ENCODE results near the gene ALDH3B1.
"Not testable (repeated sequence)": the region's sequence is repeated elsewhere in the genome, so short reads cannot be mapped to it uniquely, and the experiment has no call there.

The ALDH3B1 gene

DNA sequence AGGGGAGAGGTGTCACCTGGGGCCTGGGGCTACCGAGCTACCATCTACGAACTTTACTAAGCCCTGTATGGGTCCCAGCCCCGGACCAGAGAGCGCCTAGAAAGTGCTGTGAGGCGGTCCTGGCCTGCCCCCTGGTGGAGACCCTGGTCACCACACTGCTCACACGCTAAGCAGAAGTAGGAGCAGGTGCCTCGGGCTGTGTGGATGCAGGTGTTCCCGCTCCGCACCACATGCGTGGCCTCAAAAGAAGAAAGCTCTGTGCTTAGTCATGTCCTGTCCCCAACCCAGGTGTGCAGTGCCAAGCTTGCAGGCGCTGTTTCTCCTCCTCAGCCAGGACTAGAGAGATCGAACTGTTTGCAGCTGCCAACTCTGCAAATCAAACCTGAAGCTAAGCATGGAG lies 16.3 kb upstream of the ALDH3B1 start:
- ATAC-seq (replicated peaks) = peak in 1 of 2 donors; percentile 45
- H3K9me3 Mint-ChIP-seq, H3K27me3 Mint-ChIP-seq, H3K4me3 Mint-ChIP-seq: not testable (repeated sequence)
- DNase-seq = peak; percentile 52
- peaks cover 44 to 47% of the 10 kb centered on the region in 2 donors for H3K36me3 Mint-ChIP-seq
- H3K27ac Mint-ChIP-seq = peak overlapping the region; percentile 75
- H3K4me1 Mint-ChIP-seq = peaks cover 34 to 62% of the 10 kb centered on the region in 2 donors

DNA sequence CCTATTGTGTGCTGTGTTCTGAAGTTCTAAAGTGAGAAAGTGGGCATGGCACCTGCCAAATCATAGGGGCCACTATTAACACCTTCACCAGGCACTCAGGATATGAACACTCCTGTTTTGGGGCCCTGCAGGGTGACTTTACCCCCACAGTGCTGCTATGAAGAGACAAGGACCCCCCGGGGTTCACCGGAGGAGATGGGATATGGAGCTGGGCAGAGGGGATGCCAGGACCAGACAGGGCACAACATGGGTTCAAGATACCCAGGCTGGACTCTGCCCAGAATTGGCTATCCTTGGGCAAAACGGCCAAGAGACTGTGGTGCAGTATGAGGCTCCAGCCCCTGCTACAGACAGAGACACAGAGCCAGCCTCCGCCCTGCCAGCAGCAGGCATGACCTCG lies 15.7 kb upstream of the ALDH3B1 start:
- not testable (repeated sequence) for DNase-seq; H3K4me3 Mint-ChIP-seq; H3K27me3 Mint-ChIP-seq; ATAC-seq (replicated peaks); H3K9me3 Mint-ChIP-seq
- Mint-ChIP-seq H3K36me3 (peaks cover 45 to 48% of the 10 kb centered on the region in 2 donors), H3K27ac (peak overlapping the region; percentile 75), H3K4me1 (peaks cover 35 to 68% of the 10 kb centered on the region in 2 donors)

DNA sequence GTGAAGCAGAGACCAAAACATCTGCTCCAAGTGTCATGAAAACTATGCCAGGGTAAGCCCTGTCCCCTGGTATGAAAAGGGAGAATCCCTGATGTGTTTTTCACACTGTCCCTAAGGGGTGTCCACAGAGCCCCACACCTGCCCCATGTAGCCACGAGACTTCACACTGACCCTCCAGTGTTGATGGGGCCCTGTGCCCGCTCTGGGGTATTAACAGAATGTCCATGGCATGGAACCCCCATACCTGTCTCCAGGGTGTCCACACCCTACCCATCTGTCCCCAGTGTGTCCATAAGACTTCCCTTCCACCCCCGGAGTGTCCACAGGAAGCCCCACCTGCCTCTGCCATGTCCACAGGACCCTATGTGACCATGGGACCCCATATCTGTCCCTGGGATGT lies 15.0 kb upstream of the ALDH3B1 start:
- not testable (repeated sequence) for H3K9me3 Mint-ChIP-seq; H3K4me3 Mint-ChIP-seq; ATAC-seq (replicated peaks); DNase-seq; H3K27ac Mint-ChIP-seq; H3K27me3 Mint-ChIP-seq
- Mint-ChIP-seq H3K4me1 (peaks cover 40 to 71% of the 10 kb centered on the region in 2 donors), H3K36me3 (peaks cover 43% of the 10 kb centered on the region in 2 donors)

DNA sequence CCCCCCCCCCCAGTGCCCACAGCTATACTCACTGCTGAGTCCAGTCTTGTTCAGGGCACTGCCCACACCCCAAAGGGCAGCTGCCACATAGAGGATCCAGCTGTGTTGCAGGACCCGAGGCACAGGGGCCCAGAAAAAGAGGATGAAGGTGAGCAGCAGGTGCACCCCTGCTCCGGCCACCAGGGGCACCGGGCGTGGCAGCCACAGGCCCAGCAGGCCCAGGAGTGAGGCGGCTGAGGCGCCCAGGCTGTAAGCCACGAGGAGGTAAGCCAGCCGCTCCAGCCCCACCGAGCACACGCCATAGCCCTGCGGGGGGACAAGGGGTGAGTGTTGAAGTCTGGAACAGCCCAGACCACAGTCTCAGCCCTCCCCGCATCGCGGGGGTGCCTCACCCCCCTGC lies 14.5 kb upstream of the ALDH3B1 start:
- not testable (repeated sequence) for ATAC-seq (replicated peaks); H3K27ac Mint-ChIP-seq; H3K4me3 Mint-ChIP-seq; H3K27me3 Mint-ChIP-seq; H3K9me3 Mint-ChIP-seq; DNase-seq
- peaks cover 40 to 74% of the 10 kb centered on the region in 2 donors for H3K4me1 Mint-ChIP-seq
- peaks cover 43% of the 10 kb centered on the region in 2 donors for H3K36me3 Mint-ChIP-seq

DNA sequence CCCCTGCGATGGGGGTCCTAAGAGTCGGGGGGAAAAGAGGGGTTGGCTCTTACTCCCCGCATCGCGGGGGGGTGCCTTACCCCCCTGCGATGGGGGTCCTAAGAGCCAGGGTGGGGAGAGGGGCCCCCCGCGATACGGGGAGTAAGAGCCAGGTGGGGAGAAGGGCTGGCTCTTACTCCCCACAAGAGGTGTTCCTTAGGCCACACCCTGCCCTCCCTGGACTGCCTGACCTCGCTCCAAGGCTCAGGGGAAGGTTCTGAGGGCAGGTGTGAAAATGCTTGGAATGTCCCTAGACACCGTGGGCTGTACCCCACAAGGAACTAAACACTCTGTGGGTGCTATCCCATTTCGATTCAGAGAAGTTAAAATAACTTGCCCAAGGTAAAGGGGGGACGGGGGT lies 14.1 kb upstream of the ALDH3B1 start:
- Mint-ChIP-seq H3K27ac (no peak overlapping the region), H3K9me3 (peaks cover 0 to 8% of the 10 kb centered on the region in 2 donors), H3K27me3 (no peaks in the 10 kb centered on the region), H3K36me3 (peaks cover 40 to 41% of the 10 kb centered on the region in 2 donors), H3K4me1 (peaks cover 40 to 72% of the 10 kb centered on the region in 2 donors), H3K4me3 (no peak overlapping the region)
- DNase-seq = no peak
- no peak for ATAC-seq (replicated peaks)

DNA sequence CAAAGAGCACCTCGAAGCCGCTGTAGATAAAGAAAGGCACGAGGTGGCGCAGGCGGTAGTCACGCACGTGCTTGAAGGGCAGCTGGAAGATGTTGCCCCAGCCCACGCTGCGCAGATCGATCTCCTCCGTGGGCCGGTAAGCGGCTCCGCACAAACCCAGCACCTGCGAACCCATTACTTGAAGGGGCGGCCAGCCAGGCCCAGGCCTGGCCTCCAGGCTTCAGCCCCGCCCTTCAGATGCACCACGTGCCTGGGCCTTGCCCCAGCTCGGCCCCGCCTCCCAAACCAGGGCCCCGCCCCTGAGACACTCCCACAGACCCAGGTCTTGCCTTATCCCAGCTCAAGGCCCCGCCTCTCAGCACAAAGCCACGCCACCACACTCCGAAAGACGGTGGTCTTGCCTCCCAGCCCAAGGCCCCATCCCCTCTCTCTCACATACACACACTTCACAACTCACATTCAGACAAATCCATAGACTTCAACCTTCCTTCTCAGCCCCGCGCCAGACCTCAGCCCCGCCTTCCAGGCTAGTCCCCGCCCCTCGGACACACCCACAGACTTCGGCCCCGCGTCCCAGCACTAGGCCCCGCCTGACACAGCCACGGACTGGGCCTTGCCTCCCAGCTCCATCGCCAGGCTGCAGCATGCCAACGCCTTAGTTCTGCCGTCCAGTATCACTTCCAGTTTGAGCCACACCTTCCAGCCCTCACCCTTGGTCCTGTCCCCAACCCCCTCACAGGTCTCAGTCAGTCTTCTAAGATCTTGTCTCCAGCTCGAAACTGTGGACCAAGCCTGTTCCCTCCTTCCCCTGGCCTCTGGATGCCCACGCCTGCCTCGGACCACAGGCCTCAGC lies 13.3 kb upstream of the ALDH3B1 start:
- peak overlapping the region; percentile 74 for H3K27ac Mint-ChIP-seq
- ATAC-seq (replicated peaks) (peak; percentile 64 to 78), DNase-seq (no peak)

DNA sequence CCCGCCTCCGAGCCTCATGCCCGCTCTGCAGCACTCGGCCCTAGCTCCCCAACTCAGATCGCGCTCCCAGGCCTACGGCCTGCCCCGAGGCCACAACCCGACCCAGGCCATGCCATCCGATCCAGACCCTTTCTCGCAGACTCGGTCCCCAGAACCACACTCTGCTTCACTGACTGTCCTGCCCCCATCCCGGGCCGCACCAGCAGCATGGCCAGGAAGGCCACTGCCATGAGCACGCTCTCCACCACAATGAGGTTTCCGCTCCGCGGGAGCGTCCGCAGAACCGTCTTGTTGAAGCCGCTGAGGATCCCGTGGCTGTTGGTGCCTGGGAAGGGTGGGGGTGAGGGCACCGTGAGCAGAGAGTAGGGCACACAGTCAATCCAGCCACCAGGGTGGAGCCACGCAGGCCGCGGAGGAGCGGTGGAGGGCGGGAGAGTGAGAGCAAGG lies 12.6 kb upstream of the ALDH3B1 start:
- H3K27me3 Mint-ChIP-seq = no peaks in the 10 kb centered on the region
- H3K27ac Mint-ChIP-seq = no peak overlapping the region
- H3K4me3 Mint-ChIP-seq = no peak overlapping the region

More for the DNA sequence above, 13.3 kb upstream of the ALDH3B1 start:
- peaks cover 0 to 8% of the 10 kb centered on the region in 2 donors for H3K9me3 Mint-ChIP-seq
- peaks cover 38 to 39% of the 10 kb centered on the region in 2 donors for H3K36me3 Mint-ChIP-seq
- no peaks in the 10 kb centered on the region for H3K27me3 Mint-ChIP-seq
- H3K4me1 Mint-ChIP-seq = peaks cover 39 to 74% of the 10 kb centered on the region in 2 donors
- H3K4me3 Mint-ChIP-seq = peak overlapping the region in 1 of 2 donors; percentile 1

DNA sequence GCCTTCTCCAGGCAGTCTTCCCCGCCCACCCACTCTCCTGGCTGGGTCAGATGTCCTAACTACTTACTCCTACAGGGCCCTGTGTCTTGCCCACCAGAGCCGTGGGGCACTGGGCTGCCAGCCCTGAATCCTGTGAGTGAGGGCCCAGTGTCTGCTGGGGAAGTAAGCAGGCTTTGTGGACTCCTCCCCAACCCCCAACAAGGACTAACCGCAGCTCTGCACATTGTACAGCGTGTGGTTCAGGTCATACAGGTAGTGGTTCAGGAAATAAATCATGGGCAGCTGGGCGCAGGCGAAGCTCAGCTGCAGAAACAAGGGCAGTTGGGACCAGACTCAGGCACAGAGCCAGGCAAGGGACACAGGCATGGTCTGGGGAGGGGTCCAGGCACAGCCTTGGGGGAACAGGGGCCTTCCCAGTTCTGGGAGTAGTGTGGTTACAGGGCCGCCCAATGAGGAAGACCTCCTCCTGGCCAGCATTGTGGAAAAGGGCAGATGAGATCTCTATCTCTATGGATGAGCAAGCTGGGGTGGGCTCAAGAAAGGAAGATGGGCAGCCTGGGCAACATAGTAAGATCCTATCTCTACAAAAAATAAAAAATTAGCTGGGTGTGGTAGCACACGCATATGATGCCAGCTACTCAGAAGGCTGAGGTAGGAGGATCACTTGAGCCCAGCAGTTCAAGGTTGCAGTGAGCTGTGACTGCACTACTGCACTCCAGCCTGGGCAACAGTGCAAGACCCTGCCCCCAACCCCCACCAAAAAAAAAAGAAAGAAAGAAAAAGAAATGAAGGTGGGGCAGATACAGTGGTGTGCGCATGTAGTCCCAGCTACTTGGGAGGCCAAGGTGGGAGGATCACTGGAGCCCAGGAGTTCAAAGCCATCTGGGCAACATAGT lies 11.7 kb upstream of the ALDH3B1 start:
- ATAC-seq (replicated peaks) = peak in 1 of 2 donors; percentile 21
- H3K27me3 Mint-ChIP-seq = no peaks in the 10 kb centered on the region
- peaks cover 48 to 84% of the 10 kb centered on the region in 2 donors for H3K4me1 Mint-ChIP-seq
- peaks cover 38 to 46% of the 10 kb centered on the region in 2 donors for H3K36me3 Mint-ChIP-seq
- peaks cover 0 to 8% of the 10 kb centered on the region in 2 donors for H3K9me3 Mint-ChIP-seq
- peak overlapping the region in 1 of 2 donors; percentile 26 for H3K4me3 Mint-ChIP-seq
- H3K27ac Mint-ChIP-seq = peak overlapping the region; percentile 79
- no peak for DNase-seq

More for the DNA sequence above, 12.6 kb upstream of the ALDH3B1 start:
- peaks cover 0 to 8% of the 10 kb centered on the region in 2 donors for H3K9me3 Mint-ChIP-seq
- peaks cover 43 to 78% of the 10 kb centered on the region in 2 donors for H3K4me1 Mint-ChIP-seq
- ATAC-seq (replicated peaks) = no peak
- DNase-seq = no peak
- peaks cover 39 to 41% of the 10 kb centered on the region in 2 donors for H3K36me3 Mint-ChIP-seq

DNA sequence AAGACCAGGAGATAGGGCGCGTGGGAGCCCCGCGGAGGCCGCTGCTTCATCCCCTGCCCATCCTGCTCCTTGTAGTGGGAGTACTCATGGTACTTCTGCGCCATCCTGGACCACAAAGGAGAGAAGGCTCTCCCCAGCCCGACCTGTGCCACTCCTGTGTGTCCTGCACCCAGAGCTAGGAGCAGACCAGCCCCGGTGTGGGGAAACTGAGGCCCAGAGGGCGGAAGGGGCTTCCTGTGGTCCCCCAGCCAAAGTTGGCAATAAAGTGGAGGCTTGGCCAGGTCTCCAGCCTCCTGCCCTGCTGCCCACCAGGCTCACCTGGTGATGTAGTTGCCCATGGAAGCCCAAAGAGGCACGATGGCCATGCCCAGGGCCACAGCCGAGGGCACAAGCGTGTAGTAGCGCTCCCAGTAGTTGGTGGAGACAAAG lies 10.9 kb upstream of the ALDH3B1 start:
- Mint-ChIP-seq H3K36me3 (peaks cover 32 to 40% of the 10 kb centered on the region in 2 donors), H3K27me3 (no peaks in the 10 kb centered on the region), H3K9me3 (peaks cover 0 to 8% of the 10 kb centered on the region in 2 donors), H3K27ac (no peak overlapping the region), H3K4me1 (peaks cover 47 to 80% of the 10 kb centered on the region in 2 donors), H3K4me3 (no peak overlapping the region)
- ATAC-seq (replicated peaks) = no peak
- DNase-seq = no peak

DNA sequence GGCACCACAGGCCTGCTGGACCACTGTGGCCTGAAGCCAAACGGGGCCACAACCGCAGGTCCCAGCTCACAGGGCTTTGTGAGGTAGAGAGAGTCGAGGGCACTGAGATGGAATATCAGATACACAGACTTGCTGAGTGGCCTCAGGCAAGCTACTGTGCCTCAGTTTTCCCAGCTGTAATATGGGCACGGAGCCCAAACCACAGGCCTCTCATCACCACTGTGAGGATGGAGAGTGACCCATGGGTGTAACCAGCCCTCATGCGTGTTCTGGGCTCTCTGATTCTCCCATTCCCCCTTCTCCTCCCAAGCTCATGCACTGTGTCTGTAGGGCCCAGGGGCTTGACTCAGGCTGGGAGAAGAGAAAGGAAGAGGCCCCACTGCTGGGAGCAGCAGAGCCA lies 10.4 kb upstream of the ALDH3B1 start:
- Mint-ChIP-seq H3K4me1 (peaks cover 44 to 80% of the 10 kb centered on the region in 2 donors), H3K36me3 (peaks cover 29 to 37% of the 10 kb centered on the region in 2 donors), H3K27ac (peak overlapping the region; percentile 84), H3K4me3 (no peak overlapping the region), H3K27me3 (no peaks in the 10 kb centered on the region), H3K9me3 (peaks cover 0 to 8% of the 10 kb centered on the region in 2 donors)
- ATAC-seq (replicated peaks) (no peak), DNase-seq (no peak)

DNA sequence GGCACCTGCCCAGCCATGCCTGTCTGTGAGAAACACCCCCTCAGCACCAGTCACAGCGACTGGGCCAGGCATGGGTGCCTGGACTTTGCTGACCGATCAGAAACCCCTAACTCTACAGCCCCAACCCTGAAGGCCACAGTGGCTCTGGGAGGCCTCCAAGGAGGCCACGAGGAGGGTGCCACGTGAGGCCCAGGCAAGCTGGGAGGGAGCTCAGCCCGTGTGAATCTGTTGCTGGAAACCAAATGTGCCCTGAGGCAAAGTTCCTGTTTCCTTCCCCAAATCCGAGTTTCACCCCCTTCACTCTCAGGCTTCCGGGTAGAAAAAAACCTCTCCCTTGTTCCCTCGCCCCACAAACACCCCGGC lies 7.6 kb upstream of the ALDH3B1 start:
- ATAC-seq (replicated peaks) (peak; percentile 39 to 43), DNase-seq (peak; percentile 52)
- Mint-ChIP-seq H3K4me1 (peaks cover 37 to 75% of the 10 kb centered on the region in 2 donors), H3K36me3 (peaks cover 16 to 24% of the 10 kb centered on the region in 2 donors), H3K27ac (peak overlapping the region; percentile 97), H3K9me3 (no peaks in the 10 kb centered on the region), H3K27me3 (no peaks in the 10 kb centered on the region), H3K4me3 (peak overlapping the region; percentile 87 to 89)

DNA sequence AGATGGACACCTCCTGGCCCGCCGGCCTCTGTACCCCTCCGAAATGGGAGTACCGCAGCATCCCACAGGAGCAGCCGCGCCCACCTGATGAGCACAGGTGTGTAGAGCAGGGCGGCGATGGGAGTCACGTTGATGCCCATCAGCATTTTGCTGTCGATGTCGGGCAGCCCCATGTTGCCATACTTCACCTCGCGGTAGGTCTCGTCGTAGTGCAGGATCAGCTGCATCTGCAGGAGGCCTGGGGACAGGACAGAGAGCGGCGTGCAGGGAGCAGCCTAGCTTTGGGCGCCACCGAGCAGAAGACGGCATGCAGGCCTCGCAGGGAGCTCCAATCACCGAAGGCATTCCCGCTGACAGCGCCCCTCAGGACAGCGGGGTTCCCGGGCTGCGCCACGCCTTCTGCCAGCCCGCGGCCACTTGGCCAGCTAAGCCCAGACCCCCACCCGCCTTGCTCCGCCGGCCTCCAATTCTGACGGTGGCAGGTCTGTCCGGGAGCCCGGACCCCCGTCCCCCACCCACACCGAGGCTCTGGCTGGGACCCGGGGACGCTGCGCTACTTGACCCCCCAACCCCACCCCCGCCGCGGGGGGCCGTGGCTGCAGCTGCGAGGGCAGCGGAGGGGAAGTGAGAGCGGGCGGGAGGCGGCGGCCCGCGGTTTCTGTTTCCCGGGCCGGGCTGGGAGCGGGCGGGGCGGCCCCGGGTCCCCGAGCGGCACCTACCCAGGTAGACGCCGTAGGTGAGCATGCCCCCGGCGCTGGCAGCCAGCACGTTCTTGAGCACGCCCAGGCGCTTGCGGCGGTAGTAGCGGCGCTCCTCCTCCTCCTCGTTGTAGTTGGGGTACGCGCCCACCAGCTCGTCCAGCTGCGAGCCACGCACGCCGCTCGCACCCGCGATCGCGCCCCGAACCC lies 6.9 kb upstream of the ALDH3B1 start:
- Mint-ChIP-seq H3K27ac (peak overlapping the region; percentile 97), H3K9me3 (no peaks in the 10 kb centered on the region), H3K4me1 (peaks cover 33 to 68% of the 10 kb centered on the region in 2 donors), H3K4me3 (peak overlapping the region; percentile 87 to 89), H3K36me3 (peaks cover 13 to 18% of the 10 kb centered on the region in 2 donors), H3K27me3 (no peaks in the 10 kb centered on the region)
- DNase-seq (peak; percentile 60), ATAC-seq (replicated peaks) (peak; percentile 68 to 73)

DNA sequence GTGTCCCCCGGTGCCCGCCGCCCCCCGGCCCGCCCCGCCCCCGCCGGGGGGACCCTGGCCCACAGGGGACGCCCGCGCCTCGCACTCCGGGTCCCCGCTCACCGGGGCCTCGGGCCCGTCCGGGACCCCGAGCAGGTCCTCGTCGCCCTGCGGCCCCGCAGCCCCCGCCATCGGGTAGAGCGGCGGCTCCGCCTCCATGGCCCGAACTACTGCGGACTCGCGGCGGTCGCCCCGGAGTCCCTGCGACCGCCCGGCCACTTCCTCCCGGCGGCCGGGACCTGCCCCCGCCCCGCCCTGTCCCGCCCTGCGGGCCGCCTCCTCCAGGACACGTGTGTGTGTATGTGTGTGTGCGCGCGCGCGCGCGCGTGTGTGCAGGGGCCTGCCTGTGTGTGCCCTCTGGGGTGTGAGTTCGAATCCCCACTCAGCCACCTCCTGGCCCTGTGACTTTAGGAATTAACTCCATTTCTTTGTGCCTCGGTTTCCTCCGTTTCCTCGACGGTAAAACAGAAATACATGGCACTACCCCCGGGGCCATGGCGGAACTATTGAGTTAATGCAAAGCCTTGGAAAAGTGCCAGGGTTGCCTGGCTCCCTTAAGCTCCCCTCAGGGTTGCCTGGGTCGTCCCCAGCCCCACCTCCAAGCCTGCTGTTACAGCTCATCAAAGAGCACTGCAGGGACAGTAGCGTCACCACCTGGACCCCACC lies 6.1 kb upstream of the ALDH3B1 start, which contains the start of gene UNC93B1:
UNC93B1 (minus strand) TSS at position 252 of the 705 bp plus-strand sequence; CDS start at position 198, 54 bp downstream.
- peak within 1 kb of the TSS; percentile 97 for H3K27ac Mint-ChIP-seq
- H3K4me3 Mint-ChIP-seq = peak within 1 kb of the TSS; percentile 87 to 89
- DNase-seq (peak; percentile 82), ATAC-seq (replicated peaks) (peak; percentile 79 to 84)
- H3K36me3 Mint-ChIP-seq = peaks cover 5 to 10% of the 10 kb centered on the region in 2 donors
- no peaks in the 10 kb centered on the region for H3K9me3 Mint-ChIP-seq
- no peaks in the 10 kb centered on the region for H3K27me3 Mint-ChIP-seq
- H3K4me1 Mint-ChIP-seq = peaks cover 34 to 65% of the 10 kb centered on the region in 2 donors
